SK-N-SH treated with all-trans-retinoic acid at 6 μM for 48 hours (cell line): Measurements from ENCODE around the gene SART3.

Experiments
- ATAC-seq: fragments of 200-7000 bp; cut with Tn5 transposase; 3 replicates; pipeline ENCODE4 v1.9.1; 2020; ENCODE audit warnings: mild to moderate bottlenecking, moderate library complexity
- ARNTL ChIP-seq: fragments of 450-650 bp; formaldehyde crosslinking; IDR thresholded peaks from 2 replicates; pipeline ENCODE4 v1.5.0; 2020; ENCODE audit warnings: low read depth, mild to moderate bottlenecking, moderate library complexity, borderline replicate concordance
- BACH2 ChIP-seq: fragments of 250-450 bp; sonication (Bioruptor Pico); IDR thresholded peaks from 2 replicates; pipeline ENCODE4 v1.9.0; 2021; ENCODE audit warnings: mild to moderate bottlenecking, borderline replicate concordance
- CSDC2 ChIP-seq: fragments of 250-450 bp; sonication (Bioruptor Pico); IDR thresholded peaks from 2 replicates; pipeline ENCODE4 v1.5.0; 2020; ENCODE audit warnings: mild to moderate bottlenecking, moderate library complexity
- ESRRG ChIP-seq: fragments of 250-450 bp; sonication (Bioruptor Pico); IDR thresholded peaks from 2 replicates; pipeline ENCODE4 v1.6.1; 2021; ENCODE audit warnings: mild to moderate bottlenecking
- GLIS3 ChIP-seq: fragments of 250-450 bp; sonication (Bioruptor Pico); IDR thresholded peaks from 2 replicates; pipeline ENCODE4 v1.5.0; 2020; ENCODE audit warnings: mild to moderate bottlenecking, moderate library complexity
- ISL1 ChIP-seq: fragments of 250-450 bp; sonication (Bioruptor Pico); IDR thresholded peaks from 2 replicates; pipeline ENCODE4 v2.1.2; 2022; ENCODE audit warnings: mild to moderate bottlenecking, moderate library complexity
- PPARA ChIP-seq: fragments of 250-450 bp; sonication (Bioruptor Pico); IDR thresholded peaks from 2 replicates; pipeline ENCODE4 v1.5.0; 2020; ENCODE audit warnings: mild to moderate bottlenecking, borderline replicate concordance
- RARB ChIP-seq: fragments of 250-450 bp; sonication (Bioruptor Pico); IDR thresholded peaks from 2 replicates; pipeline ENCODE4 v1.8.0; 2021; ENCODE audit warnings: mild to moderate bottlenecking, moderate library complexity
- SNAI2 ChIP-seq: fragments of 250-450 bp; sonication (Bioruptor Pico); IDR thresholded peaks from 2 replicates; pipeline ENCODE4 v1.5.0; 2020; ENCODE audit warnings: mild to moderate bottlenecking, moderate library complexity
- TCF4 ChIP-seq: fragments of 250-450 bp; sonication (Bioruptor Pico); IDR thresholded peaks from 2 replicates; pipeline ENCODE4 v1.8.0; 2021; ENCODE audit warnings: mild to moderate bottlenecking, moderate library complexity, borderline replicate concordance
- TOX ChIP-seq: fragments of 250-450 bp; sonication (Bioruptor Pico); IDR thresholded peaks from 2 replicates; pipeline ENCODE4 v1.8.0; 2021; ENCODE audit warnings: mild to moderate bottlenecking, moderate library complexity, borderline replicate concordance
- ZFP3 ChIP-seq: fragments of 250-450 bp; sonication (Bioruptor Pico); IDR thresholded peaks from 2 replicates; pipeline ENCODE4 v1.5.0; 2020; ENCODE audit warnings: mild to moderate bottlenecking, moderate library complexity
- ZFP30 ChIP-seq: fragments of 450-650 bp; formaldehyde crosslinking; IDR thresholded peaks from 2 replicates; pipeline ENCODE4 v1.5.0; 2022; ENCODE audit warnings: mild to moderate bottlenecking, moderate library complexity
- ZNF565 ChIP-seq: fragments of 450-650 bp; formaldehyde crosslinking; conservative IDR thresholded peaks from 2 replicates; pipeline ENCODE4 v1.5.0; 2020; ENCODE audit warnings: low read depth, mild to moderate bottlenecking, moderate library complexity
- ZNF70 ChIP-seq: fragments of 450-650 bp; formaldehyde crosslinking; IDR thresholded peaks from 2 replicates; pipeline ENCODE4 v1.5.0; 2020; ENCODE audit warnings: mild to moderate bottlenecking, moderate library complexity
- ZNF8 ChIP-seq: fragments of 450-650 bp; formaldehyde crosslinking; IDR thresholded peaks from 2 replicates; pipeline ENCODE4 v1.5.0; 2020; ENCODE audit warnings: mild to moderate bottlenecking, moderate library complexity
- TF ChIP-seq, protein P1 (sequence below): fragments of 250-450 bp; sonication (Bioruptor Pico); IDR thresholded peaks from 2 replicates; pipeline ENCODE4 v1.8.0; 2021; ENCODE audit warnings: low read depth, mild to moderate bottlenecking, moderate library complexity, borderline replicate concordance
- TF ChIP-seq, protein P2 (sequence below): fragments of 250-450 bp; sonication (Bioruptor Pico); IDR thresholded peaks from 2 replicates; pipeline ENCODE4 v1.5.1; 2021; ENCODE audit warnings: mild to moderate bottlenecking, moderate library complexity
- TF ChIP-seq, protein P3 (sequence below): fragments of 250-450 bp; sonication (Bioruptor Pico); IDR thresholded peaks from 2 replicates; pipeline ENCODE4 v1.5.1; 2020; ENCODE audit warnings: low read depth, mild to moderate bottlenecking, moderate library complexity

The SART3 gene

DNA sequence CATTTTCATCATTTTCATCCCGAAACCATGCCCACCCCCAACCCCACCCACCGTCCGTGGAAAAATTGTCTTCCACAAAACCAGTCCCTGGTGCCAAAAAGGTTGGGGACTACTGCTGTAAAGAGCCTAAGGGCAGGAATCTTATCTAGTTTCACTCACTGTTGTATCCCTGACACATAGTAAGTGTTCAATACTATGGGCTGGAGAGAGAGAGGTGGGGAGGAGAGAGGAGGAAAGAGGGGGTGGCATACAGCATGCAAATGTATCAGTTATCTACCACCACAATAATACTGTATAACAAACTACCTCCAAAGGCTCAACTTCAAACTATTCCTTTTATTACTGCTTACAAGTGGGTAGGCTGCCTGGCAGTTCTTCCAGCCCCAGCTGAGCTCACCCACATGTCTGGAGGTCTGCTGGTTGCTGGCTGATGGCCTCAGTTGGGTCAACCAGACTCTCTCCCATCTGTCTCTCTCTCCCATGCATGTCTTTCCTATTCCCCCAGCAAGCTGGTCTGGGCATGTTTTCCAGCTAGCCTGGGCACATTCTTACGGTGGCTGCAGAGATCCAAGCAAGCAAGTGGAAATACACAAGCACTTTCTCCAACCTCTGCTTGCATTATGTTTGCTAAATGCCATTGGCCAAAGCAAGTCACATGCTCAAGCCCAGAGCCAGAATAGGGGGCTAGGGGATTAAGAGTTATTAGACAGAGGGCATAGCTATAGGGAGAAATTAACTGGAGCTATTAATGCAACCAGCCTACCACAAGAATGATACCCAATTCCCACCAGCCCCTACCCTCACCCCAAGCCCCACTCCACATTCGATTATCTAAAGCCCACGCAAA, 77.5 kb downstream of the SART3 start (continued):
- no peak for TF ChIP-seq ESRRG

DNA sequence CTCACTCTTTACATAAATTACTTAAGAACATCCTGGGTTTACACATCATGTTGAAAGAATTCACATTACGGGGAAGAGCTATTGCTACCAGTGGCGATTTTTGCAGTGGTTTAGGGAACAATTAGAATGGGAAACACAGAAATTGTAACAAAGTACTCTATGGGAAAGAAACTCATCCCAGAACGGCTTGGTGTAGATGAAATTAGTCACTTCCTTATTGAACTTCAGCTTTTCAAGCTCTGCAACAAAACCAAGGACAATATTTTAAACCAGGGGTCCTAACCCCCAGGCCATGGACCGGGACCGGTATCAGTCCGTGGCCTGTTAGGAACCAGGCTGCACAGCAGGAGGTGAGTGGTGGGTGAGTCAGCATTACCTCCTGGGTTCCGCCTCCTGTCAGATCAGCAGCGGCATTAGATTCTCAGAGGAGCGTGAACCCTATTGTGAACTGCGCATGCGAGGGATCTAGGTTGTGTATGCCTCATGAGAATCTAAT, 78.2 kb downstream of the SART3 start:
- TF ChIP-seq, protein P1, sequence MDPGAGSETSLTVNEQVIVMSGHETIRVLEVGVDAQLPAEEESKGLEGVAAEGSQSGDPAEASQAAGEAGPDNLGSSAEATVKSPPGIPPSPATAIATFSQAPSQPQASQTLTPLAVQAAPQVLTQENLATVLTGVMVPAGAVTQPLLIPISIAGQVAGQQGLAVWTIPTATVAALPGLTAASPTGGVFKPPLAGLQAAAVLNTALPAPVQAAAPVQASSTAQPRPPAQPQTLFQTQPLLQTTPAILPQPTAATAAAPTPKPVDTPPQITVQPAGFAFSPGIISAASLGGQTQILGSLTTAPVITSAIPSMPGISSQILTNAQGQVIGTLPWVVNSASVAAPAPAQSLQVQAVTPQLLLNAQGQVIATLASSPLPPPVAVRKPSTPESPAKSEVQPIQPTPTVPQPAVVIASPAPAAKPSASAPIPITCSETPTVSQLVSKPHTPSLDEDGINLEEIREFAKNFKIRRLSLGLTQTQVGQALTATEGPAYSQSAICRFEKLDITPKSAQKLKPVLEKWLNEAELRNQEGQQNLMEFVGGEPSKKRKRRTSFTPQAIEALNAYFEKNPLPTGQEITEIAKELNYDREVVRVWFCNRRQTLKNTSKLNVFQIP (CRISPR knock-in tag), result no peak
- no peak for TF ChIP-seq SNAI2 (CRISPR knock-in tag)
- no peak for ATAC-seq

DNA sequence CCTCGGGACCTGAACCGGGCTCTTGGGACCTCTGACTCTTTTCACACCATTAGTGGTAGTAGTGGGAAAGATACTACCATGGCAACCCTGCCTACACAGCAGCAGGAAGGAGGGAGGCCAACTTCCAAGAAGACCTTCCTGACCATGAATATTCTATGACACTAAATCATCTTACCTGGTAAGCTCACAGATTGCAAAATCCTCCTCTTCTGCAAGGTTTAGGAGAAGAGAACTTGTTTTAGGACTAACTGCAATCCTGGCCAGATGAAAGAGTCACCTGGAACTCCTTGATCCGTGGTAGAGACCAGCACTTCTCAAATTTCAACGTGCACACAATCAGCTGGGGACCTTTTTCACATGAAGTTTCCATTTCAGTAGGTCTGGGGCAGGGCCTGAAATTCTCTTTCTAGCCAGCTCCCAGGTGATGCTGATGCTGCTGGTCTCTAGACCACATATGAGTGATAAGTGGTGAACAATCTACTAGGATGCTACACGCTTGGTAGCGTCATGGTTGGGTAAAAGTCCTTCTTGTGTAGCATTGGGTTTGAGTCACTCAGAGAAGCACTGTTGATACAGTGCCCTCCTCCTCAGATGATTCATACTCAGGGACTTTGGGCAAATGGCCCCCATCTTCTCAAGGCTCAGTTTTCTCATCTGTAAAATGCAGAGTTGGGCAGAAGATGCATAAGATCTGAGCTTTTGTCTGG, 81.5 kb downstream of the SART3 start:
- TF ChIP-seq ESRRG (no peak), ARNTL (CRISPR knock-in tag) (no peak)
- no peak for ATAC-seq

DNA sequence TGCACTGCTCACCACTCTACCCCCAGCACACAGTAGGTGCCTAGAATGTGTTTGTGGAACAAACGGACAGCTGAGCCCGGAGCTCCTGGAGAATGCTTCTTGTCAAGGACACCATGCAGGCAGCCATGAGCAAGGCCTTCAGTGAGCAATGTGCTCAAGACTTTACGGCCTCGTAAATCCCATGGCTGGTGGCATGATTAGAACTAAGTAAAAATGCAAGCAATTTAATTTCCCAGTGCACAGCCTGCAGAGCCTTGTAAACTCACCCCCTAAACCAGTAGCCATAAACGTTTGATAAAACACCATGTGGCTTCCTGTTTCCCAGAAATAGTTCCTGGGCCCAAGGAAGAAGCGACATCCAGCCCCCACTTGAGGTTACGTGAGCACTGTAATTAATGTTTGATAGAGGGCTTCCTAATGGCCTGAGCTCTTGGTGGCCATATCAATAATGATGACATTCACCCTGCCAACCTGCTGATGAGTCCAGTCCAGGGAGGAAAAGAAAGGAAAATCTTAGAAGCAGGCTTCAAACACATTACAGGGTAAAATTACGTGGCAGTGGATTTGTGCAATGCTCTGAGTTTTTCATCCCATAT, 82.3 kb downstream of the SART3 start:
- no peak for ATAC-seq
- TF ChIP-seq SNAI2 (CRISPR knock-in tag) (no peak), RARB (CRISPR knock-in tag) (no peak), ESRRG (no peak), TOX (CRISPR knock-in tag) (no peak), ZFP3 (CRISPR knock-in tag) (no peak), ZFP30 (CRISPR knock-in tag) (no peak), ZNF8 (CRISPR knock-in tag) (no peak), BACH2 (CRISPR knock-in tag) (no peak), ARNTL (CRISPR knock-in tag) (no peak)
- TF ChIP-seq, protein P2, sequence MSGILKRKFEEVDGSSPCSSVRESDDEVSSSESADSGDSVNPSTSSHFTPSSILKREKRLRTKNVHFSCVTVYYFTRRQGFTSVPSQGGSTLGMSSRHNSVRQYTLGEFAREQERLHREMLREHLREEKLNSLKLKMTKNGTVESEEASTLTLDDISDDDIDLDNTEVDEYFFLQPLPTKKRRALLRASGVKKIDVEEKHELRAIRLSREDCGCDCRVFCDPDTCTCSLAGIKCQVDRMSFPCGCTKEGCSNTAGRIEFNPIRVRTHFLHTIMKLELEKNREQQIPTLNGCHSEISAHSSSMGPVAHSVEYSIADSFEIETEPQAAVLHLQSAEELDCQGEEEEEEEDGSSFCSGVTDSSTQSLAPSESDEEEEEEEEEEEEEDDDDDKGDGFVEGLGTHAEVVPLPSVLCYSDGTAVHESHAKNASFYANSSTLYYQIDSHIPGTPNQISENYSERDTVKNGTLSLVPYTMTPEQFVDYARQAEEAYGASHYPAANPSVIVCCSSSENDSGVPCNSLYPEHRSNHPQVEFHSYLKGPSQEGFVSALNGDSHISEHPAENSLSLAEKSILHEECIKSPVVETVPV (CRISPR knock-in tag), result no peak
- TF ChIP-seq, protein P3, sequence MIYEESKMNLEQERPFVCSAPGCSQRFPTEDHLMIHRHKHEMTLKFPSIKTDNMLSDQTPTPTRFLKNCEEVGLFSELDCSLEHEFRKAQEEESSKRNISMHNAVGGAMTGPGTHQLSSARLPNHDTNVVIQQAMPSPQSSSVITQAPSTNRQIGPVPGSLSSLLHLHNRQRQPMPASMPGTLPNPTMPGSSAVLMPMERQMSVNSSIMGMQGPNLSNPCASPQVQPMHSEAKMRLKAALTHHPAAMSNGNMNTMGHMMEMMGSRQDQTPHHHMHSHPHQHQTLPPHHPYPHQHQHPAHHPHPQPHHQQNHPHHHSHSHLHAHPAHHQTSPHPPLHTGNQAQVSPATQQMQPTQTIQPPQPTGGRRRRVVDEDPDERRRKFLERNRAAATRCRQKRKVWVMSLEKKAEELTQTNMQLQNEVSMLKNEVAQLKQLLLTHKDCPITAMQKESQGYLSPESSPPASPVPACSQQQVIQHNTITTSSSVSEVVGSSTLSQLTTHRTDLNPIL (CRISPR knock-in tag), result no peak

DNA sequence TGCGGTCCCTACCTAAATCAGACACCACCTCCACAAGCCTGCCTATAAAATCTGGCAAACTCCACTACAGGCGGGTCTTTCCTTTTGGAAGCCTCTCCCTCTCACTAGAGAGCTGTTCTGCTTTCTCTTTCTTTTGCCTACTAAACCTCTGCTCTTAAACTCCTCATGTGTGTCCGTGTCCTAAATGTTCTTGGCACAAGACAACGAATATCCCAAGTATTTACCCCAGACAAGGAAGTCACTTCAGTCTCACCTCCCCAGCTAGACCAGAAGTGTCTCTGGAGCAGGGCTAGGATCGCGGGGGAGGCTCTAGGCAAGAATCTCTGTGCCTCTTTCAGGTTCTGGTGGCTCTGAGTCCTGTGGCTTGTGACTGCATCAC, 83.1 kb downstream of the SART3 start:
- no peak for ATAC-seq
- TF ChIP-seq PPARA (CRISPR knock-in tag), result no peak
- TF ChIP-seq GLIS3, result no peak
- TF ChIP-seq ISL1 (CRISPR knock-in tag), result no peak
- TF ChIP-seq, protein P3 (CRISPR knock-in tag), result no peak
- TF ChIP-seq CSDC2 (CRISPR knock-in tag), result no peak
- TF ChIP-seq RARB (CRISPR knock-in tag), result no peak
- TF ChIP-seq, protein P1 (CRISPR knock-in tag), result no peak
- TF ChIP-seq TOX (CRISPR knock-in tag), result no peak
- TF ChIP-seq, protein P2 (CRISPR knock-in tag), result no peak
- TF ChIP-seq ZFP30 (CRISPR knock-in tag), result no peak
- TF ChIP-seq ZNF565 (CRISPR knock-in tag), result no peak
- TF ChIP-seq TCF4, result no peak
- TF ChIP-seq ZNF70, result no peak
- TF ChIP-seq ZFP3 (CRISPR knock-in tag), result no peak
